ENCODE data around the gene IFI6.

IFI6 gene

GRCh38 chr1:27656157-27656893 is 15.7 kb downstream of the IFI6 start:
- no peak overlapping the region for H3K9ac ChIP-seq (ENCODE audit: low read length)

GRCh38 chr1:27655151-27655937 is 16.6 kb downstream of the IFI6 start:
- H3K9me3 ChIP-seq (ENCODE audit: control insufficient read depth, low read length) = no peaks in the 10 kb centered on the region
- peaks cover 8% of the 10 kb centered on the region for H3K4me1 ChIP-seq (ENCODE audit: control insufficient read depth, insufficient read depth, low read length)
- H3K27me3 ChIP-seq (ENCODE audit: control insufficient read depth, insufficient read depth, low read length) = no peaks in the 10 kb centered on the region
- no peak overlapping the region for H3K9ac ChIP-seq (ENCODE audit: low read length)
- no peak overlapping the region for H3K4me3 ChIP-seq (ENCODE audit: low read length)
- H3K36me3 ChIP-seq (ENCODE audit: control insufficient read depth, insufficient read depth, low read length) = no peaks in the 10 kb centered on the region

More at GRCh38 chr1:27656157-27656893, 15.7 kb downstream of the IFI6 start:
- Histone ChIP-seq H3K4me3 (ENCODE audit: low read length) (no peak overlapping the region), H3K9me3 (ENCODE audit: control insufficient read depth, low read length) (no peaks in the 10 kb centered on the region), H3K27me3 (ENCODE audit: control insufficient read depth, insufficient read depth, low read length) (no peaks in the 10 kb centered on the region), H3K4me1 (ENCODE audit: control insufficient read depth, insufficient read depth, low read length) (peaks cover 11% of the 10 kb centered on the region), H3K36me3 (ENCODE audit: control insufficient read depth, insufficient read depth, low read length) (no peaks in the 10 kb centered on the region)

GRCh38 chr1:27652111-27652864 is 19.7 kb downstream of the IFI6 start:
- Histone ChIP-seq H3K36me3 (ENCODE audit: control insufficient read depth, insufficient read depth, low read length) (no peaks in the 10 kb centered on the region), H3K9me3 (ENCODE audit: control insufficient read depth, low read length) (no peaks in the 10 kb centered on the region), H3K27me3 (ENCODE audit: control insufficient read depth, insufficient read depth, low read length) (no peaks in the 10 kb centered on the region), H3K9ac (ENCODE audit: low read length) (no peak overlapping the region), H3K4me3 (ENCODE audit: low read length) (no peak overlapping the region), H3K4me1 (ENCODE audit: control insufficient read depth, insufficient read depth, low read length) (no peaks in the 10 kb centered on the region)

GRCh38 chr1:27650539-27651175 is 21.3 kb downstream of the IFI6 start:
- Histone ChIP-seq H3K4me3 (ENCODE audit: low read length) (no peak overlapping the region), H3K36me3 (ENCODE audit: control insufficient read depth, insufficient read depth, low read length) (no peaks in the 10 kb centered on the region), H3K9ac (ENCODE audit: low read length) (no peak overlapping the region), H3K9me3 (ENCODE audit: control insufficient read depth, low read length) (no peaks in the 10 kb centered on the region), H3K27me3 (ENCODE audit: control insufficient read depth, insufficient read depth, low read length) (no peaks in the 10 kb centered on the region), H3K4me1 (ENCODE audit: control insufficient read depth, insufficient read depth, low read length) (no peaks in the 10 kb centered on the region)

- no peaks in the 10 kb centered on the region for H3K9me3 ChIP-seq (ENCODE audit: control insufficient read depth, low read length)
- H3K4me3 ChIP-seq (ENCODE audit: low read length) = no peak overlapping the region
- H3K27me3 ChIP-seq (ENCODE audit: control insufficient read depth, insufficient read depth, low read length) = no peaks in the 10 kb centered on the region
- no peaks in the 10 kb centered on the region for H3K36me3 ChIP-seq (ENCODE audit: control insufficient read depth, insufficient read depth, low read length)
- H3K9ac ChIP-seq (ENCODE audit: low read length) = no peak overlapping the region
- H3K4me1 ChIP-seq (ENCODE audit: control insufficient read depth, insufficient read depth, low read length) = no peaks in the 10 kb centered on the region
Observed at GRCh38 chr1:27650171-27650538, 21.8 kb downstream of the IFI6 start.

- no peaks in the 10 kb centered on the region for H3K27me3 ChIP-seq (ENCODE audit: control insufficient read depth, insufficient read depth, low read length)
- H3K4me1 ChIP-seq (ENCODE audit: control insufficient read depth, insufficient read depth, low read length) = no peaks in the 10 kb centered on the region
- H3K4me3 ChIP-seq (ENCODE audit: low read length) = no peak overlapping the region
- H3K9me3 ChIP-seq (ENCODE audit: control insufficient read depth, low read length) = no peaks in the 10 kb centered on the region
- H3K36me3 ChIP-seq (ENCODE audit: control insufficient read depth, insufficient read depth, low read length) = no peaks in the 10 kb centered on the region
- no peak overlapping the region for H3K9ac ChIP-seq (ENCODE audit: low read length)
Observed at GRCh38 chr1:27649306-27649635, 22.7 kb downstream of the IFI6 start.

GRCh38 chr1:27648602-27649305 is 23.2 kb downstream of the IFI6 start:
- Histone ChIP-seq H3K27me3 (ENCODE audit: control insufficient read depth, insufficient read depth, low read length) (no peaks in the 10 kb centered on the region), H3K9ac (ENCODE audit: low read length) (no peak overlapping the region), H3K36me3 (ENCODE audit: control insufficient read depth, insufficient read depth, low read length) (no peaks in the 10 kb centered on the region), H3K4me3 (ENCODE audit: low read length) (no peak overlapping the region), H3K4me1 (ENCODE audit: control insufficient read depth, insufficient read depth, low read length) (no peaks in the 10 kb centered on the region), H3K9me3 (ENCODE audit: control insufficient read depth, low read length) (no peaks in the 10 kb centered on the region)

GRCh38 chr1:27647328-27647727 is 24.7 kb downstream of the IFI6 start:
- Histone ChIP-seq H3K9ac (ENCODE audit: low read length) (no peak overlapping the region), H3K9me3 (ENCODE audit: control insufficient read depth, low read length) (no peaks in the 10 kb centered on the region), H3K36me3 (ENCODE audit: control insufficient read depth, insufficient read depth, low read length) (no peaks in the 10 kb centered on the region), H3K27me3 (ENCODE audit: control insufficient read depth, insufficient read depth, low read length) (no peaks in the 10 kb centered on the region), H3K4me3 (ENCODE audit: low read length) (no peak overlapping the region), H3K4me1 (ENCODE audit: control insufficient read depth, insufficient read depth, low read length) (no peaks in the 10 kb centered on the region)

GRCh38 chr1:27646676-27647075 is 25.3 kb downstream of the IFI6 start:
- H3K4me3 ChIP-seq (ENCODE audit: low read length) = no peak overlapping the region
- H3K36me3 ChIP-seq (ENCODE audit: control insufficient read depth, insufficient read depth, low read length) = no peaks in the 10 kb centered on the region
- H3K9ac ChIP-seq (ENCODE audit: low read length) = no peak overlapping the region
- no peaks in the 10 kb centered on the region for H3K4me1 ChIP-seq (ENCODE audit: control insufficient read depth, insufficient read depth, low read length)
- no peaks in the 10 kb centered on the region for H3K9me3 ChIP-seq (ENCODE audit: control insufficient read depth, low read length)
- H3K27me3 ChIP-seq (ENCODE audit: control insufficient read depth, insufficient read depth, low read length) = no peaks in the 10 kb centered on the region

GRCh38 chr1:27645071-27645415 is 26.9 kb downstream of the IFI6 start:
- H3K36me3 ChIP-seq (ENCODE audit: control insufficient read depth, insufficient read depth, low read length) = no peaks in the 10 kb centered on the region
- H3K27me3 ChIP-seq (ENCODE audit: control insufficient read depth, insufficient read depth, low read length) = no peaks in the 10 kb centered on the region
- no peaks in the 10 kb centered on the region for H3K9me3 ChIP-seq (ENCODE audit: control insufficient read depth, low read length)
- no peak overlapping the region for H3K4me3 ChIP-seq (ENCODE audit: low read length)
- no peaks in the 10 kb centered on the region for H3K4me1 ChIP-seq (ENCODE audit: control insufficient read depth, insufficient read depth, low read length)
- no peak overlapping the region for H3K9ac ChIP-seq (ENCODE audit: low read length)

- H3K9ac ChIP-seq (ENCODE audit: low read length) = no peak overlapping the region
- no peaks in the 10 kb centered on the region for H3K36me3 ChIP-seq (ENCODE audit: control insufficient read depth, insufficient read depth, low read length)
Observed at GRCh38 chr1:27644369-27645070, 27.5 kb downstream of the IFI6 start.

More at GRCh38 chr1:27644369-27645070, 27.5 kb downstream of the IFI6 start:
- no peaks in the 10 kb centered on the region for H3K27me3 ChIP-seq (ENCODE audit: control insufficient read depth, insufficient read depth, low read length)
- H3K4me1 ChIP-seq (ENCODE audit: control insufficient read depth, insufficient read depth, low read length) = no peaks in the 10 kb centered on the region
- H3K9me3 ChIP-seq (ENCODE audit: control insufficient read depth, low read length) = no peaks in the 10 kb centered on the region
- no peak overlapping the region for H3K4me3 ChIP-seq (ENCODE audit: low read length)
